Esophagus squamous epithelium (tissue), 5 donors: ENCODE results near the gene NRM. TPM values are rescaled to one million over a fixed set of nuclear protein-coding genes. Genes with fewer than 3 reads are reported as not detected.
A peak's percentile ranks its signal among the peaks of the same experiment; 100 is the strongest.
"Not testable (repeated sequence)": the region's sequence is repeated elsewhere in the genome, so short reads cannot be mapped to it uniquely, and the experiment has no call there.

ENCODE experiments used
- DNase-seq: peaks from one replicate; lab custom pipeline; 2025; lab: John Stamatoyannopoulos, UW
- H3K27ac ChIP-seq, 4 donors: fragments of 200-600 bp; sonication (generic); one replicate each; pipeline ENCODE4 v1.5.1; 2016 to 2019; ENCODE audit warnings: mild to moderate bottlenecking in 1 of 4
- H3K27me3 ChIP-seq, 4 donors: fragments of 200-600 bp; sonication (generic); 1 replicate in 3 of 4; 2 replicates in 1 of 4; pipeline versions ENCODE4 v1.5.1 to v1.6.0; 2017 to 2021; ENCODE audit warnings: antibody characterized with exemption in 1 of 4
- H3K36me3 ChIP-seq, 3 donors: fragments of 200-600 bp; sonication (generic); one replicate each; pipeline ENCODE4 v1.5.1; 2016 to 2019
- H3K4me1 ChIP-seq, 3 donors: fragments of 200-600 bp; sonication (generic); one replicate each; pipeline ENCODE4 v1.5.1; 2017 to 2019
- H3K4me3 ChIP-seq, 4 donors: fragments of 200-600 bp; sonication (generic); 1 replicate in 3 of 4; 2 replicates in 1 of 4; pipeline ENCODE4 v1.5.1; 2016 to 2019; ENCODE audit warnings: mild to moderate bottlenecking in 2 of 4, moderate library complexity in 1 of 4
- H3K9me3 ChIP-seq, 3 donors: fragments of 200-600 bp; sonication (generic); one replicate each; pipeline ENCODE4 v1.5.1; 2016 to 2019
- POLR2A ChIP-seq, 4 donors: fragments of 450-650 bp; IDR thresholded peaks; one replicate each; pipeline ENCODE4 v1.6.1; 2017; ENCODE audit warnings: antibody characterized with exemption in 4 of 4, mild to moderate bottlenecking in 4 of 4, moderate library complexity in 3 of 4
- WGBS, 2 donors: methylation state at CpG; one replicate each; pipeline ENCODE4 v1.1.5; 2018; 5-methylcytosine and 5-hydroxymethylcytosine counted together
- intact Hi-C: fragments of 100-400 bp; cut with DNase I; formaldehyde crosslinking; loops from one replicate; pipeline ENCODE4 v1.15.0; 2022
- total RNA-seq, 4 donors: library from RNA; depleted of rRNA; stranded (reverse); fragments of >200 nt; gene quantifications; one replicate each; pipeline ENCODE4 v1.1.0, GENCODE V29; 2016
- TF ChIP-seq, protein P1 (sequence below), 6 experiments: fragments of 450-650 bp in 4 of 6; fragments of 200-600 bp in 2 of 6; sonication (generic) in 2 of 6; IDR thresholded peaks; one replicate each; pipeline ENCODE4 v1.5.1; 2016 to 2019; ENCODE audit warnings: antibody characterized with exemption in 6 of 6, mild to moderate bottlenecking in 4 of 6, moderate library complexity in 4 of 6
- donor health status: DM: yes; HTN: yes; CAD: no.

Gene NRM
- total RNA-seq, 4 donors from 2014 or later: 3.8 to 7.4 (median 6.7) TPM

DNA sequence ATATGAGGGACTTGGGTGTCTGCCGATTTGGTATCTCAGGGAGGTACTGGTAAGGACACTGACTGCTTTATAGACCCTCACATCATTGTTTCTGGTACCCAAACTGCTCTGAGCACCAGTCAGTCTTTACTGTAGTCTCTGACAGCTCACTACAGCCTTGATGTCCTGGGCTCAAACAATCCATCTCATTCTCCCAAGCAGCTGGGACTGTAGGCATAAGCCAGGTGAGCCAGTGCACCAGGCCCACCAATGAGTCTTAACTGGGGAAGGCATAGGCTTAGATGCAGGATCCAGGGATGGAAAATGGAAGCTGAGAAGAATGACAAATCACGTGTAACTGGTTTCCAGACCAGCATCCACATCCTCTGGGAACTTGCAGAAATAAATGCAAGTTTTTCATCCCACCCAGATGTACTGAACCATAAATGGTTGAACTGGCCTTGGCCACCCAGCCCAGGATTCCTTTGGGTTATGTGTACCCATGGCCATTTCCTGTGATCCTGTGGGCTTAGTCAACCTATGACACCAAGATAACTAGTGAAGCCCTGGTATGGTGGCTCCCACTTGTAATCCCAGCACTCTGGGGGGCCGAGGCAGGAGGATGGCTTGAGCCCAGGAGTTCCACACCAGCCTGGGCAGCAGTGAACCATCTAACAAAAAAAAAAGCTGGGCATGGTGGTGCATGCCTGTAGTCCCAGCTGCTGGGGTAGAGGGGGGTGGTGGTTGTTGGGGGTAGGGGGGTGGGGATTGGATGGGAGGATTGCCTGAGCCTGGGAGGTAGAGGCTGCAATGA is 35.1 kb upstream of the NRM start:
- Histone ChIP-seq H3K27me3 (no peaks in the 10 kb centered on the region), H3K36me3 (peaks cover 36 to 86% (median 55%) of the 10 kb centered on the region in 3 donors), H3K4me3 (no peak overlapping the region), H3K27ac (peak overlapping the region; percentile 6 to 96 (median 29)), H3K9me3 (no peaks in the 10 kb centered on the region), H3K4me1 (peaks cover 25 to 74% (median 31%) of the 10 kb centered on the region in 3 donors)
- DNase-seq: no peak
- 29 to 61% methylated on average over 2 of the region's 3 CpGs for WGBS, 2 donors
- no peak for TF ChIP-seq POLR2A (IDR thresholded peaks at IDR 0.05)
- TF ChIP-seq, protein P1, sequence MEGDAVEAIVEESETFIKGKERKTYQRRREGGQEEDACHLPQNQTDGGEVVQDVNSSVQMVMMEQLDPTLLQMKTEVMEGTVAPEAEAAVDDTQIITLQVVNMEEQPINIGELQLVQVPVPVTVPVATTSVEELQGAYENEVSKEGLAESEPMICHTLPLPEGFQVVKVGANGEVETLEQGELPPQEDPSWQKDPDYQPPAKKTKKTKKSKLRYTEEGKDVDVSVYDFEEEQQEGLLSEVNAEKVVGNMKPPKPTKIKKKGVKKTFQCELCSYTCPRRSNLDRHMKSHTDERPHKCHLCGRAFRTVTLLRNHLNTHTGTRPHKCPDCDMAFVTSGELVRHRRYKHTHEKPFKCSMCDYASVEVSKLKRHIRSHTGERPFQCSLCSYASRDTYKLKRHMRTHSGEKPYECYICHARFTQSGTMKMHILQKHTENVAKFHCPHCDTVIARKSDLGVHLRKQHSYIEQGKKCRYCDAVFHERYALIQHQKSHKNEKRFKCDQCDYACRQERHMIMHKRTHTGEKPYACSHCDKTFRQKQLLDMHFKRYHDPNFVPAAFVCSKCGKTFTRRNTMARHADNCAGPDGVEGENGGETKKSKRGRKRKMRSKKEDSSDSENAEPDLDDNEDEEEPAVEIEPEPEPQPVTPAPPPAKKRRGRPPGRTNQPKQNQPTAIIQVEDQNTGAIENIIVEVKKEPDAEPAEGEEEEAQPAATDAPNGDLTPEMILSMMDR (IDR thresholded peaks at IDR 0.05): no peak
- intact Hi-C loops: no loop called here

DNA sequence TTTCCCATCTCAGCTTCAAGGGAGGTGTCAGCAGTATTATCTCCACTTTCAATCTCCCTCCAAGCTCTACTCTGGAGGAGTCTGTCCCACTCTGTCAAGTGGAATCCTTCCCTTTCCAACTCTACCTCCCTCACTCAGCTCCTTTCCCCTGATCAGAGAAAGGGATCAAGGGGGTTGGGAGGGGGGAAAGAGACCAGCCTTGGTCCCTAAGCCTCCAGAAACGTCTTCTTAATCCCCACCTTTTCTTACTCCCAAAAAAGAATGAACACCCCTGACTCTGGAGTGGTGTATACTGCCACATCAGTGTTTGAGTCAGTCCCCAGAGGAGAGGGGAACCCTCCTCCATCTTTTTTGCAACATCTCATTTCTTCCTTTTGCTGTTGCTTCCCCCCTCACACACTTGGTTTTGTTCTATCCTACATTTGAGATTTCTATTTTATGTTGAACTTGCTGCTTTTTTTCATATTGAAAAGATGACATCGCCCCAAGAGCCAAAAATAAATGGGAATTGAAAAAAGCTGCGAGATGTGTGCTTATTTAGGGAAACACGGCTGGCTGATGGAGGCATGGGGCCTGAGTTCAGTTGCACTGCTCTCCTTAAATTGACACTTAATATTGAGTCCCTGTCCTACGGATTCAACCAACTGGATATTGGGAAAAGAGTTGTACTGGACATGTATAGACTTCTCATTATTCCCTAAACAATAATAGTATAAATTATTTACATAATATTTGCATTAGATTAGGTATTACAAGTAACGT is 34.3 kb upstream of the NRM start:
- WGBS, 2 donors: 29 to 41% methylated on average over 6 of the region's 6 CpGs
- H3K9me3 ChIP-seq: no peaks in the 10 kb centered on the region
- no peak overlapping the region for H3K4me3 ChIP-seq
- TF ChIP-seq, protein P1 (IDR thresholded peaks at IDR 0.05): no peak
- TF ChIP-seq POLR2A (IDR thresholded peaks at IDR 0.05): no peak
- peaks cover 30 to 78% (median 48%) of the 10 kb centered on the region in 3 donors for H3K36me3 ChIP-seq
- DNase-seq: no peak
- no peaks in the 10 kb centered on the region for H3K27me3 ChIP-seq
- H3K4me1 ChIP-seq: peaks cover 20 to 70% (median 31%) of the 10 kb centered on the region in 3 donors
- peak overlapping the region in 3 of 4 donors; percentile 34 to 96 (median 40) for H3K27ac ChIP-seq
- intact Hi-C loops: no loop called here

DNA sequence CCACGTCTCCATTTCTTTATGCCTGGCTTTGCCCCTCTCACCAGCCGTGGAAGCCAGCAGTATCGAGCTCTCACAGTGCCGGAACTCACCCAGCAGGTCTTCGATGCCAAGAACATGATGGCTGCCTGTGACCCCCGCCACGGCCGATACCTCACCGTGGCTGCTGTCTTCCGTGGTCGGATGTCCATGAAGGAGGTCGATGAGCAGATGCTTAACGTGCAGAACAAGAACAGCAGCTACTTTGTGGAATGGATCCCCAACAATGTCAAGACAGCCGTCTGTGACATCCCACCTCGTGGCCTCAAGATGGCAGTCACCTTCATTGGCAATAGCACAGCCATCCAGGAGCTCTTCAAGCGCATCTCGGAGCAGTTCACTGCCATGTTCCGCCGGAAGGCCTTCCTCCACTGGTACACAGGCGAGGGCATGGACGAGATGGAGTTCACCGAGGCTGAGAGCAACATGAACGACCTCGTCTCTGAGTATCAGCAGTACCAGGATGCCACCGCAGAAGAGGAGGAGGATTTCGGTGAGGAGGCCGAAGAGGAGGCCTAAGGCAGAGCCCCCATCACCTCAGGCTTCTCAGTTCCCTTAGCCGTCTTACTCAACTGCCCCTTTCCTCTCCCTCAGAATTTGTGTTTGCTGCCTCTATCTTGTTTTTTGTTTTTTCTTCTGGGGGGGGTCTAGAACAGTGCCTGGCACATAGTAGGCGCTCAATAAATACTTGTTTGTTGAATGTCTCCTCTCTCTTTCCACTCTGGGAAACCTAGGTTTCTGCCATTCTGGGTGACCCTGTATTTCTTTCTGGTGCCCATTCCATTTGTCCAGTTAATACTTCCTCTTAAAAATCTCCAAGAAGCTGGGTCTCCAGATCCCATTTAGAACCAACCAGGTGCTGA is 33.3 kb upstream of the NRM start:
- peaks cover 25 to 68% (median 41%) of the 10 kb centered on the region in 3 donors for H3K36me3 ChIP-seq
- H3K9me3 ChIP-seq, intact Hi-C loops, H3K4me3 ChIP-seq, H3K27me3 ChIP-seq, DNase-seq: not testable (repeated sequence)
- H3K27ac ChIP-seq: peak overlapping the region; percentile 24 to 96 (median 34)
- 29 to 41% methylated on average over 5 to 13 of the region's 29 CpGs for WGBS, 2 donors
- peaks cover 26 to 78% (median 31%) of the 10 kb centered on the region in 3 donors for H3K4me1 ChIP-seq
- TF ChIP-seq, protein P1 (IDR thresholded peaks at IDR 0.05): peak in 1 of 6 experiments; percentile 11

DNA sequence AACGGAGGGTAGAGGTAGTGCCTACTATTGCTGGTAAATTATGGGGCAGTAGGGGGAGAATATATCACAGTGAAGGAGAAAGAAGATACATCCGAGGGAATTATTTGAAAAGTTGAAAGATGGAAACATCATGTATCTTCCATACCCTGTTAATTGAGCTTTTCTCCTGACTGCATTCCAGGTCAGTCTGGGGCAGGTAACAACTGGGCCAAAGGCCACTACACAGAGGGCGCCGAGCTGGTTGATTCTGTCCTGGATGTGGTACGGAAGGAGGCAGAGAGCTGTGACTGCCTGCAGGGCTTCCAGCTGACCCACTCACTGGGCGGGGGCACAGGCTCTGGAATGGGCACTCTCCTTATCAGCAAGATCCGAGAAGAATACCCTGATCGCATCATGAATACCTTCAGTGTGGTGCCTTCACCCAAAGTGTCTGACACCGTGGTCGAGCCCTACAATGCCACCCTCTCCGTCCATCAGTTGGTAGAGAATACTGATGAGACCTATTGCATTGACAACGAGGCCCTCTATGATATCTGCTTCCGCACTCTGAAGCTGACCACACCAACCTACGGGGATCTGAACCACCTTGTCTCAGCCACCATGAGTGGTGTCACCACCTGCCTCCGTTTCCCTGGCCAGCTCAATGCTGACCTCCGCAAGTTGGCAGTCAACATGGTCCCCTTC is 32.5 kb upstream of the NRM start:
- Histone ChIP-seq H3K27ac (peak overlapping the region; percentile 24 to 96 (median 94)), H3K4me3 (peak overlapping the region in 1 of 4 donors; percentile 72), H3K36me3 (peaks cover 25 to 60% (median 41%) of the 10 kb centered on the region in 3 donors), H3K4me1 (peaks cover 34 to 86% (median 35%) of the 10 kb centered on the region in 3 donors)
- intact Hi-C loops, H3K27me3 ChIP-seq, H3K9me3 ChIP-seq, DNase-seq: not testable (repeated sequence)
- 33 to 42% methylated on average over 8 to 16 of the region's 16 CpGs for WGBS, 2 donors
